Activated naive CD4-positive, alpha-beta T cell treated with anti-CD3 and anti-CD28 coated beads, Interleukin-2, amount 10 ng/mL, durations not matched to agents 7 days and 5 days (primary cell): ENCODE data around the gene WDR27.
"Not testable (repeated sequence)": the region's sequence is repeated elsewhere in the genome, so short reads cannot be mapped to it uniquely, and the experiment has no call there.

Source experiments
- CTCF ChIA-PET: fragments of 350-600 bp; sonication (Branson Sonifier 250); formaldehyde crosslinking; loops from one replicate; lab custom pipeline; 2021; ENCODE audit warnings: antibody characterized with exemption; lab: Charles Lee
- DNase-seq: peaks from one replicate; pipeline ENCODE4 v3.0.0-alpha.2; 2020
- H3K27ac Mint-ChIP-seq: one replicate; pipeline ENCODE4 v1.8.0; 2021; ENCODE audit warnings: mild to moderate bottlenecking, moderate library complexity, mixed read lengths
- H3K27me3 Mint-ChIP-seq: one replicate; pipeline ENCODE4 v1.8.0; 2021; ENCODE audit warnings: mild to moderate bottlenecking, mixed read lengths
- H3K36me3 Mint-ChIP-seq: one replicate; pipeline ENCODE4 v1.8.0; 2021; ENCODE audit warnings: mixed read lengths
- H3K4me1 Mint-ChIP-seq: one replicate; pipeline ENCODE4 v1.8.0; 2021; ENCODE audit warnings: mixed read lengths
- H3K4me3 Mint-ChIP-seq: one replicate; pipeline ENCODE4 v1.8.0; 2021; ENCODE audit warnings: mild to moderate bottlenecking, moderate library complexity, mixed read lengths
- H3K9me3 Mint-ChIP-seq: one replicate; pipeline ENCODE4 v1.8.0; 2021; ENCODE audit warnings: mixed read lengths

The WDR27 gene

GRCh38 chr6:169627736-169628607, 73.9 kb downstream of the WDR27 start:
- DNase-seq, result no peak
- no peaks in the 10 kb centered on the region for H3K4me1 Mint-ChIP-seq
- H3K36me3 Mint-ChIP-seq, result no peaks in the 10 kb centered on the region
- no peak overlapping the region for H3K27ac Mint-ChIP-seq
- H3K4me3 Mint-ChIP-seq, result no peak overlapping the region
- CTCF ChIA-PET, result no interaction called here
- no peaks in the 10 kb centered on the region for H3K9me3 Mint-ChIP-seq
- no peaks in the 10 kb centered on the region for H3K27me3 Mint-ChIP-seq

DNA sequence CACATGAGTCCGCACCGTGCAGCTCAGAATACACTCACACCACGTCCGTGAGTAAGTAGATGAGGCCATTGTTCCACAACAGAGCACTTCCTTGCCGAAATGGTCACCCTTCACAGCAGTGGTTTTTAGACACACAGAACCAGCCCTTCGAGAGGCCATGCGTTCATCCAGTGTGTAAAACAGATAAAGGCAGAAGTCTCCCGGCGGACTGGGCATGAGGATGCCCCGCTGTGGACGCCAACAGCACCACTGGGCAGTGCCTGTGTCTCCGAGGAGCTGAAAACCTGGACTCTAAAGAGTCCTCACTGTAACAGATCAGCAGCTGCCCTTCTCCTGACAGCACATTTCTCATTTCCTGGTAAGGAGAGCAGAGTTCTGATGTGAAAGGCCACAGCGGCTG, 75.2 kb downstream of the WDR27 start:
- DNase-seq, result no peak
- Mint-ChIP-seq H3K27me3 (no peaks in the 10 kb centered on the region), H3K4me3 (no peak overlapping the region), H3K4me1 (no peaks in the 10 kb centered on the region), H3K9me3 (peaks cover under 1% of the 10 kb centered on the region), H3K27ac (no peak overlapping the region), H3K36me3 (no peaks in the 10 kb centered on the region)
- CTCF ChIA-PET, result no interaction called here

- no peak for DNase-seq
- H3K4me3 Mint-ChIP-seq, result no peak overlapping the region
- CTCF ChIA-PET, result no interaction called here
- H3K27ac Mint-ChIP-seq, result no peak overlapping the region
- no peaks in the 10 kb centered on the region for H3K4me1 Mint-ChIP-seq
- no peaks in the 10 kb centered on the region for H3K36me3 Mint-ChIP-seq
- no peaks in the 10 kb centered on the region for H3K27me3 Mint-ChIP-seq
- peaks cover 4% of the 10 kb centered on the region for H3K9me3 Mint-ChIP-seq
These were observed 75.7 kb downstream of the WDR27 start for GRCh38 chr6:169626169-169626568.

DNA sequence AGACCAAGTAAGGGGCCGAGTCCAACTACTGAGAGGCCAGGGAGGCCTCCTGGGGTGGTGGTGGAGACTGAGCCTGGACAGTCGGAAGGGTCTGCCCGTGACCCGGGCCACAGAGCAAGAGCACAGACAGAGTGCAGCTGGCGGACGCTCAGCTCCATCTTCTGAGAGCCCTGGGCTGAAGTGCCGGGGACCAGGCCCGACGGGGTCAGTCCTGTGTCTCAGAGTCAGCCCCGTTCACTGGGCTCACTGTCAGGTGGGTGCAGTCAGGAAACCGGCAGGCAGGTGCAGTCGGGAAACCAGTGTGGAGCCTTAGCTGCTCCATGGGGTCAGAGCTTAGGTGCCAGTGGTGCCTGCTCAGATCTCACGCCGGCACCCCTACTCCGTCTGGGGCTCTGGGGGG, 76.5 kb downstream of the WDR27 start:
- no peaks in the 10 kb centered on the region for H3K36me3 Mint-ChIP-seq
- peaks cover 5% of the 10 kb centered on the region for H3K9me3 Mint-ChIP-seq
- no peak overlapping the region for H3K4me3 Mint-ChIP-seq
- H3K27ac Mint-ChIP-seq, result no peak overlapping the region
- H3K27me3 Mint-ChIP-seq, result no peaks in the 10 kb centered on the region
- CTCF ChIA-PET, result no interaction called here
- DNase-seq, result no peak
- H3K4me1 Mint-ChIP-seq, result no peaks in the 10 kb centered on the region

- CTCF ChIA-PET, result no interaction called here
- H3K4me3 Mint-ChIP-seq, result no peak overlapping the region
- no peaks in the 10 kb centered on the region for H3K27me3 Mint-ChIP-seq
- no peak for DNase-seq
- peaks cover 5% of the 10 kb centered on the region for H3K9me3 Mint-ChIP-seq
- no peaks in the 10 kb centered on the region for H3K36me3 Mint-ChIP-seq
- H3K27ac Mint-ChIP-seq, result no peak overlapping the region
- no peaks in the 10 kb centered on the region for H3K4me1 Mint-ChIP-seq
These were observed 77.0 kb downstream of the WDR27 start for GRCh38 chr6:169624785-169625184.

DNA sequence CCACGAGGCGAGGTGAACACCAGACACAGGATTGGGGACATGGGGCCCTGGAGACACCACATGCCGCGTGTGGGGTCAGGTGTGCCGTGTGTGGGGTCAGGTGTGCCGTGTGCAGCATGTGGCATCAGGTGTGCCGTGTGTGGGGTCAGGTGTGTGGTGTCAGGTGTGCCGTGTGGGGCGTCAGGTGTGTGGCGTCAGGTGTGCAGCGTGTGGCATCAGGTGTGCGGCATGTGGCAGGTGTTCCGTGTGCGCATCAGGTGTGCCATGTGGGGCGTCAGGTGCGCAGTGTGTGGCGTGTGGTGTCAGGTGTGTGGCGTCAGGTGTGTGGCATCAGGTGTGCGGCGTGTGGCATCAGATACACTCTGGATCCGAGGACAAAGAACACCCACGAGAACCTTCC, 77.9 kb downstream of the WDR27 start:
- Mint-ChIP-seq H3K4me3 (no peak overlapping the region), H3K36me3 (no peaks in the 10 kb centered on the region)

GRCh38 chr6:169623343-169623742, 78.5 kb downstream of the WDR27 start:
- H3K27me3 Mint-ChIP-seq, result no peaks in the 10 kb centered on the region
- no peak overlapping the region for H3K27ac Mint-ChIP-seq
- H3K9me3 Mint-ChIP-seq, result peaks cover 5% of the 10 kb centered on the region
- no peaks in the 10 kb centered on the region for H3K4me1 Mint-ChIP-seq
- no peaks in the 10 kb centered on the region for H3K36me3 Mint-ChIP-seq
- no peak for DNase-seq
- no peak overlapping the region for H3K4me3 Mint-ChIP-seq
- CTCF ChIA-PET, result no interaction called here

More for the DNA sequence above, 77.9 kb downstream of the WDR27 start:
- H3K27me3 Mint-ChIP-seq, result no peaks in the 10 kb centered on the region
- peaks cover 5% of the 10 kb centered on the region for H3K9me3 Mint-ChIP-seq
- H3K4me1 Mint-ChIP-seq, result no peaks in the 10 kb centered on the region
- DNase-seq, result no peak
- CTCF ChIA-PET, result no interaction called here
- H3K27ac Mint-ChIP-seq, result no peak overlapping the region

DNA sequence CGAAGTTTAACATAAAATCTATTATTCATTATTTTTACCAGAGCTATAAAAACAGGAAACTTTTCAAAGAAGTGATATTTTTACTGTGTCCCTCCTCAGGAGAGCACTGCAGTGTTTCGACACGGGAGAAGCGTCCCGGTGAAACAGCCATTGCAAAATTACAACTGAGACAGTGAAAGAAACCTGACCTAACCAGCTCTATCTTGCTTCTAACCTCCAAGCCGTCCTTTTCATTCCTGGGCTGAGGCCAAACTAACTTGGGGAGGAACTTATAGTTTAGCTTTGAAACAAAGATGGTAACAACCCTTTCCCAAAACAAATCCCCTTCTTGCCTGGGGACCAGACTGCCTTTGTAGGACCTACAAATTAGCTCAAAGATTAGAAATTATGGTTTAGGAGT, 79.2 kb downstream of the WDR27 start:
- no peaks in the 10 kb centered on the region for H3K27me3 Mint-ChIP-seq
- no peak overlapping the region for H3K4me3 Mint-ChIP-seq
- peaks cover 5% of the 10 kb centered on the region for H3K9me3 Mint-ChIP-seq
- DNase-seq, result no peak
- H3K27ac Mint-ChIP-seq, result no peak overlapping the region
- CTCF ChIA-PET, result no interaction called here
- no peaks in the 10 kb centered on the region for H3K36me3 Mint-ChIP-seq
- no peaks in the 10 kb centered on the region for H3K4me1 Mint-ChIP-seq

- CTCF ChIA-PET, result no interaction called here
- H3K36me3 Mint-ChIP-seq, result no peaks in the 10 kb centered on the region
- no peak for DNase-seq
- no peaks in the 10 kb centered on the region for H3K4me1 Mint-ChIP-seq
- H3K27me3 Mint-ChIP-seq, result no peaks in the 10 kb centered on the region
- peaks cover 5% of the 10 kb centered on the region for H3K9me3 Mint-ChIP-seq
- H3K4me3 Mint-ChIP-seq, result no peak overlapping the region
- H3K27ac Mint-ChIP-seq, result no peak overlapping the region
These were observed 80.5 kb downstream of the WDR27 start for GRCh38 chr6:169621311-169621710.

DNA sequence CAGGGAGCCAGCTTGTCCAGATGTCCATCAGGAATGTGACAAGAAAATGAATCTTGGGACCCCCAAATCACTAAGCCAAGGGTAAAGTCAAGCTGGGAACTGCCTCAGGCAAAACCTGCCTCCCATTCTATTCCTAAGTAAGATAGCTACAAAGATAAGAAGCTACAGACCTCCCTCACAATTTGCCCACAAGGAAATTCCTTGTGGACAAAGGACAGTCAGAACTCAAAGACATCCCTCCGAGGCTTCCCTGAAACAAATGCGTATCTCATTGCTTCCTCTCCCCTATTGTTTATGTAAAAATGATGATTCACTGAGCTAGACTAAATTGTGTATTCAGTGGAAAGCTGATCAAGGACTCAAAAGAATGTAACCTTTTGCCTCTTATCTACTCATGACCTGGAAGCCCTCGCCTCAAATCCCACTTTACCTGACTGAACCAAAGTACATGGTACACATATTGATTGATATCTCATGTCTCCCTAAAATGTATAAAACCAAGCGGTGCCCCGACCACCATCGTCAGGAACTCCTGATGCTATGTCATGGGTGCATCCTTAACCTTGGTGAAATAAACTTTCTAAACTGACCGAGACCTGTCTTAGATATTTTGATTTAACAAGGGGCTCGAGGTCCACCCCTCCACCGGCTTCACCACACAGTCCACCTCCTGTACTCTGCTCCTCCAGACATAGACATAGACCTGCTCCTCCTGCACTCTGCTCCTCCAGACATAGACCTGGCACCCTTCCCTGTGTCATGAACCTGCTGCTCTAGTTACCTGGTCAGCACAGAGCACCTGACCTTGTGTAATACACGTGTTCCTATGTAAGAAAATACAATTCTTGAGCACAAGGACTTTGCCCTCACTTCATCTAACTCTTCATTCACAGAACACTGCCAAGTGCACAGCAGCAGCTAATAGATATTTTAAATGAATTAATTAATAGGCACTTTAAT, 81.4 kb downstream of the WDR27 start:
- DNase-seq, result no peak
- Mint-ChIP-seq H3K9me3 (peaks cover 5% of the 10 kb centered on the region), H3K36me3 (no peaks in the 10 kb centered on the region), H3K27me3 (no peaks in the 10 kb centered on the region), H3K4me3 (no peak overlapping the region), H3K27ac (no peak overlapping the region), H3K4me1 (no peaks in the 10 kb centered on the region)
- CTCF ChIA-PET, result no interaction called here

GRCh38 chr6:169619650-169620049, 82.2 kb downstream of the WDR27 start:
- H3K9me3 Mint-ChIP-seq, result peaks cover 5% of the 10 kb centered on the region
- no peaks in the 10 kb centered on the region for H3K27me3 Mint-ChIP-seq
- H3K4me3 Mint-ChIP-seq, result no peak overlapping the region
- no peaks in the 10 kb centered on the region for H3K36me3 Mint-ChIP-seq
- CTCF ChIA-PET, result no interaction called here
- DNase-seq, result no peak
- no peaks in the 10 kb centered on the region for H3K4me1 Mint-ChIP-seq
- no peak overlapping the region for H3K27ac Mint-ChIP-seq

DNA sequence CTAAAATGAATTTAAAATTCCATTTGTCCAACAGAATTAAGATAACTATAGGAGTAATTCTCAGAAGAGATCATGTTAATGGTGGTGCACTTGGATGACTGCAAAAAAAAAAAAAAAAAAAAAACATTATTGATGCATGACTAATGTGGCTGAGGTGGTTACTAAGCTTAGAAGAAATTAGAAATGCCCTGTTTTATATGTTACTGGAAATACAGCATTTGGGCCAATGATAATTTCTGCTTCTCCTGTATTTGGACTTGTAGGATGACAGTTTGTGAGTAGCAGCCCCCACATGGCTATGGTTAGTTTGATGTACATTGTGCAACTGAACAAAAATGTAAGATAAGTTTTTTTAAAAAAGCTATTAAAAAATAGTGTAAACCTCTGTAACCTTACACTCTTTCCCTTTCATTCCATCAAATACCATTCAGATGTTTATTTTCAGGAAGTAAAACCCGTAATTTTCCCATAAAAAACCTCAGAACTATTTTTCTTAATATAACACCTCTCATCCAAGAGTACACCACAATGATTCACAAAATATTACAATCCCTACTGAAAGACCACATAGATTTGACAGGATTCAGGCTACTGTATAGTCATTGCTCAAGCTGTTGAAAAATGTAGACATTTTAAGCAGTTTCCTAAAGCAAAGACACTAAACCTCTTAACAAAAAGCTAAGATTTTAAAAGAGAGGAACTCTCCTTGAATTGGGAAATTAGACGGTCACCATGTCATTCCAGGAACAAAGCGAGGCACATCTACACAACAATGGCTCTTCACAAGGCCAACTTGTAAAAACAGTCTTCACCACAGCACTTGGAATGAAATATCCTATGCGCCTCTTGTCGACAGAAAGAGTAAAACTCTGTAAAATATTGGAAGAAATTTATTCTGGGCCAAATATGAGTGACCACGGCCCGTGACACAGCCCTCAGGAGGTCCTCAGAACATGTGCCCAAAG, 83.0 kb downstream of the WDR27 start:
- Mint-ChIP-seq H3K27me3 (no peaks in the 10 kb centered on the region), H3K4me1 (no peaks in the 10 kb centered on the region), H3K4me3 (no peak overlapping the region), H3K36me3 (no peaks in the 10 kb centered on the region), H3K27ac (no peak overlapping the region), H3K9me3 (peaks cover 5% of the 10 kb centered on the region)
- no peak for DNase-seq
- CTCF ChIA-PET, result no interaction called here

DNA sequence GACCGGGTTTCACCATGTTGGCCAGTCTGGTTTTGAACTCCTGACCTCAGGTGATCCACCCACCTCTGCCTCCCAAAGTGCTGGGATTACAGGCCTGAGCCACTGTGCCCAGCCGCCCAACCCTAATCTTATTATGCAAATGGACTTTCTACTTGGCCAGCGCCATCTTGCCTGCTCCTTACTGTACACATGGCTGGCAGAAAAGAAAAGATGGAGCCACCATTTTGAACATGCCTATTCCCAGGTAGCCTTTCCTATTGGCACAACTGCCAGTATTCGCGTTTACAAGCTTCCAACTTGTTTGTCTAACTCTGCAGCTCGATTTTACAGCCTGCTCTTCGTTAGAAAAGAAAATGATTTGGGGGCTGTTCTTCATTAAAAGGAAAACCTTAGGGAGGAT, 84.3 kb downstream of the WDR27 start:
- no peak overlapping the region for H3K27ac Mint-ChIP-seq
- no peaks in the 10 kb centered on the region for H3K36me3 Mint-ChIP-seq
- no peaks in the 10 kb centered on the region for H3K27me3 Mint-ChIP-seq
- DNase-seq, result no peak
- no peaks in the 10 kb centered on the region for H3K4me1 Mint-ChIP-seq
- H3K9me3 Mint-ChIP-seq, result peaks cover 5% of the 10 kb centered on the region
- no peak overlapping the region for H3K4me3 Mint-ChIP-seq
- CTCF ChIA-PET, result no interaction called here

- CTCF ChIA-PET, H3K27me3 Mint-ChIP-seq, H3K4me1 Mint-ChIP-seq, H3K4me3 Mint-ChIP-seq, H3K9me3 Mint-ChIP-seq, H3K36me3 Mint-ChIP-seq, DNase-seq, H3K27ac Mint-ChIP-seq: not testable (repeated sequence)
These were observed 93.2 kb downstream of the WDR27 start for GRCh38 chr6:169608609-169609008.
